Endometrial microvascular endothelial cells (primary cell): ENCODE data around the gene TTLL11. TPM values are rescaled to one million over a fixed set of nuclear protein-coding genes. Genes with fewer than 3 reads are reported as not detected.

Experiments used
- in situ Hi-C: cut with HindIII; loops from 2 replicates; pipeline ENCODE4 v1.10.0; 2017; ENCODE audit warnings: low sequenced_read_pairs, low pct_unique_long_range_greater_than_20kb; ENCODE audit errors: inconsistent ontology term
- total RNA-seq: library from RNA; depleted of rRNA; stranded (reverse); fragments of >200 nt; gene quantifications from one replicate; pipeline ENCODE4 v1.2.3, GENCODE V29; 2015; ENCODE audit errors: inconsistent ontology term

TTLL11 gene
- total RNA-seq, 1 donor from 2014 or later = 2.0 TPM

DNA sequence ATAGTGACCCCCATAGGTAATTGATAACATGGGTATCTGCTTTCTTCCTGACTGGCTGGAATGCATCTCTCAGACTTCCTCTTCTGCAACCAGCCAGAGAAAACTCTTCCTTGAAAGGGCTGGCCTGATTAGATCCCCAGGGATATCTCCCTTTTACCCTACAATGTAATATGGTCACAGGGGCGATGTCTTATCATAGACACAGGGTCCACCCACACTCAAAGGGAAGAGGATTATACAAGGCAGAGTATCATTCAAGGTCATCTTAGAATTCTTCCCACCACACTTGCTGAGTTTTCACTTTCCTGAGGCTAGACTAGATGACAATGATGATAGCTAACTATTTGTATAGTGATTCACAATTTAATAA, 33.2 kb downstream of the TTLL11 start:
- in situ Hi-C loops = no loop called here

DNA sequence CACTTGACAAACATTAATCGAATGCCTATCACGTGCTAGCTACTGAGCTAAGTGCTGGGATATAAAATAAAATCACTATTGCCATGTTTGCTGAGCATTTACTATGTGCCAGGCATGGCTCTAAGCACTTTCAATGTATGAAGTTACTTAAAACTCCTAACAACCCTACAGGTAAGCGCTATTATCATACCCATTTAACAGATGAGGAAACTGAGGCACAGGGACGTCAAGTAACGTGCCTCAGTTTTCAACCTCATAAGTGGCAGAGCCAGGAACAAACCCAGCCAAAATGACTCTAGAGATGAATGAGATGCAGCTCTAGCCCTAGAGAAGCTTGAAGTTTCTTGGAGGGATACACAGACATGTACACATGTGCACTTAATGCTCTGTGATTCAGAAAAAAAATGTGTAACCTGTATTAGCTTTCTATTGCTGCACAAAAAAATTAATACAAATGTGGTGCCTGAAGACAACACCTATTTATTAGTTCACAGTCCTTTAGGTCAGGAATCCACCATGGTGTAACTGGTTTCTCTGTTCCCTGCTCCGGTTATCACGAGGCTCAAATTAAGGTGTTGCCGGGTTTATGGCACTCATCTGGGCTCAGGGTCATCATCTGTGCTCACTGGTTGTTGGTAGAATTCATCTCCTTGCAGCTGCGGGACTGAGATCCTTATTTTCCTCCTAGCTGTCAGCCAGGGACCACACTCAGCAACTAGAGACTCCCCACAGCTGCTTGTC, 33.7 kb downstream of the TTLL11 start:
- in situ Hi-C loops = no loop called here

DNA sequence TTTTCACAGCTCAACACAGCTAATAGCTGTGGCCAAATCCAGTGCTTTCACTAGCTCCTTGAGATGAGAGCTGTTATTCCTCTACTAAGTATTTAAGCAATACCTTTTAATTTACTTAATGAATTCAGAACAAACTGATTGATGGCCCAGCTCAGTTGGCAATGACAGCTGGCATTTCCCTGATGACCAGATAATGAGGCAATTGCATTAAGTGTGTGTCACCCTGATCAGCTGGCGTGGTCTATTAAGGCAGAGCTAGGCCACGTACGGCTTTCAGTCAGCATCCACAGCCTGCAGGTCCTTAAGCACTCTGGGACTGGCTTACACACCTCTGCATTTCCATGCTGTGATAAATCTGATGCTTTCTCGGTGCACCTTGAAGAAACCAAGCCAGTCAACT, 34.4 kb downstream of the TTLL11 start:
- in situ Hi-C loops = no loop called here

DNA sequence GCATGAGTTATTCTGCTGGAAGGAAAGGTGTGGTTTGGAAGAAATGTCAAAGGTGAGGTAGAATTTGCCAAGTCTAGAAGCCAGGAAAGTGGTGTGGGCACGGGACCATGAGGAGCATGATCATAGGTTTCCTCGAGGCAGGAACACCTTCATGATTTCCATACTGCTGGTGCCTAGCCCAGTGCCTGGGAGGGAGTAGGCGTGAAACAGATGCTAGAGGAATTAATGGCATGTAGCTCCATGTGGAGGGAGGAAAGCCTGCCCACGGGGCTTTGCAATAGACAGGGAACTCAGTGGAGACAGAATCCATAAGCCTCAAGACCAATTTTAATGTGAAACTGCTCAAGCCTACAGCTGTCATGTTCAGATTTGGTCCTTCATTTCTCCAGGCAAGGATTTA, 35.1 kb downstream of the TTLL11 start:
- in situ Hi-C loops = no loop called here

DNA sequence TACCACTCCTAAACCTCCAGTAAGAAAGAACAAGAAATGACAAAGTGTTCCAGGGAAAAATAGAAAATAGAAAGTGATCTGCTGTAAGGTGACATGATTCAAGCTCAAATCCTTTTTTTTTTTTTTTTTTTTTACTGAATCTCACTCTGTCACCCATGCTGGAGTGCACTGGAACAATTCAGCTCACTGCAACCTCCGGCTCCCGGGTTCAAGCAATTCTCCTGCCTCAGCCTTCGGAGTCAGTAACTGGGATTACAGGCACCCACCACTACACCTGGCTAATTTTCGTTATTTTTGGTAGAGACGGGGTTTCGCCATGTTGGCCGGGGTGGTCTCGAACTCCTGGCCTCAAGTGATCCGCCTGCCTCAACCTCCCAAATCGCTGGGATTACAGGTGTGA, 35.9 kb downstream of the TTLL11 start:
- in situ Hi-C loops = no loop called here

DNA sequence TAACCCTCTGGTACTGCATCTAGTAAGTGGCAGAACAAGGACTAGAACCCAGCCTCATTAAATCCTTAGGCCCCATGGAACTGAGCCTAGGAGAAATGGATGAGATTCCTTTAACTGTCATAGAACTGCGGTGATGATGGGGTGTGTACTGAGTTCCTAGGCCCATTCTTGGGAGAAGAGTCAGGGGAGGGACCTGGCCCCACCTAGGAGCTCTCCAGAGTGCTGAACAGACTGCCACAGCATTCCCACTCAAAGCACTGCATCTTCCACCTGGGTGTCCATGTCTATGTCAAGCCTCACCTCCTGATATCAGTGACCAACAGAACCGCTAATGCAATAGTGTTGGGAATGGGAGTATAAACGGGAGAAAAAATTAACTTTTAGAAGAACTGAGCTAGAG, 36.6 kb downstream of the TTLL11 start:
- in situ Hi-C loops = no loop called here

DNA sequence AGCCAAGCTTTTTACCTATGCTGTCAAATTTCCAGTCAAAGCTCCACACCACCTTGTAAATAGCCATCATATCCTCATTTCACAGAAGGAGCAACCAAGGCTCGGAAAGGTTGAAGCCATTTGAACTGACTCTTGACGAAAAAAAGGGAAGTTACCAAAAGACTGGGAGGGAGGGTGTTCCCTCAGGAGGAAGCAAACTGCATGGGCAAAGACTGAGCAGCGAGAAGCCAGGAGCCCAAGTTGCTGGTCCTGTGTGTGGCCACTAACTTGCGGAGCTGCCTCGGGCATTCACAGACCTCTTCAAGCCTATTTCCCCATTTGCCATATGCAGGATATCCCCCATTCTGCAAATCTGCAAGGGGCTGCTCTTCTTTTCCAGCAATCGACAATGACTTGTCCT, 37.4 kb downstream of the TTLL11 start:
- in situ Hi-C loops = no loop called here

DNA sequence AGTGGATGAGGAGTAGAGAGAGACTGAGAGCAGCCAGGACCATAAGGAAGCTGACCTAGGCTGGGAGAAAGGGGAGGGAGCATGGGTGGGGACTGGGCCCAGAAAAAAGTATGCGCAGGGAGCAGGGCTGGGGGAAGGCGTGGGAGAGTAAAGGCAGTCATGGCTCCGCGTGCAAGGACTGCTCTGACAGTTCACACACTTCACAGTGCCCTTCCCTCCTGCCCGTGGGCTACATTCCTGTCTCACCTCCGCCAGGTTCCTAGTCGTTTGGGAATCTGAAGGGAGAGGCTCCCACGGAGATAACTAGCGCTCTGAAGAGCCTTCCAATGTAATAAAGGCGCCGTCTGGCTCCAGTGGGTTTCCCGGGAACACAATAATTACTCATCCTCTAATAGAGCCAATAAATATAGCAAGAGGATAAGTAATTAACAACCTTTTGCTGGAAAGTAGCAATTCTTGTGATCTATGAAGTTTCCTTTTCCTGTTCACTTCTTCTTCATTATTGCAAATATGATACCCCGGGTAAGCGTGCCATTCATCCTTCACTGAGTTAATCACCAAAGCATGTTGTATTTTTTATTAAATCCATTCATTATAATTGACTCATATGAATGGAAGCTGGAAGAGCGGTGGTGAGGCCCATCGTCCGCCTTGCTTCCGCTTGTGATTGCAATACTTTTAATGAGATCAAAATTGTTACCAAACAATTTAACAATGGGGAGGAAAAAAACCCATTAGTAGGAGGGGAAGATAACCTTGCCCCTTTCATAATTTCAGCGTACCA, 39.3 kb downstream of the TTLL11 start:
- in situ Hi-C loops = no loop called here

DNA sequence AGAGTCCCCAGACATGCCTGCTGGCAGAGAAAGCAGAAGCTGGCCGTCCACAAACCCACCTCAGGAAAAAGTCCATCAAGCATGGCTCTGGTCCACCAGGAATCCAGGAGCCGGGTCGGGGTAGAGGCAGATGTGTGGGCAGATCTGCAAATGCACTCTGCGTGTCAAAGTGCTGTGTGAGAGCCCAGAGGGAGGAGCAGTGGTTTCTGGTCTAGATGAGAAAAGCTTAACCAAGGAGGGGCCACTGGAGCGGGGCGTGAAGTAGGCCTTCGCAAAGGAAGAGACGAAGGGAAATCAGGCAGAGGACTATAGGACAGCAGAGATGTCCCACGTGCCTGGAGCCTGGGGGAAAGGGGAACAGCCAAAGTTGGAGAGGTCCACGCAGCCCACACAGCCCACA, 40.0 kb downstream of the TTLL11 start:
- in situ Hi-C loops = no loop called here

DNA sequence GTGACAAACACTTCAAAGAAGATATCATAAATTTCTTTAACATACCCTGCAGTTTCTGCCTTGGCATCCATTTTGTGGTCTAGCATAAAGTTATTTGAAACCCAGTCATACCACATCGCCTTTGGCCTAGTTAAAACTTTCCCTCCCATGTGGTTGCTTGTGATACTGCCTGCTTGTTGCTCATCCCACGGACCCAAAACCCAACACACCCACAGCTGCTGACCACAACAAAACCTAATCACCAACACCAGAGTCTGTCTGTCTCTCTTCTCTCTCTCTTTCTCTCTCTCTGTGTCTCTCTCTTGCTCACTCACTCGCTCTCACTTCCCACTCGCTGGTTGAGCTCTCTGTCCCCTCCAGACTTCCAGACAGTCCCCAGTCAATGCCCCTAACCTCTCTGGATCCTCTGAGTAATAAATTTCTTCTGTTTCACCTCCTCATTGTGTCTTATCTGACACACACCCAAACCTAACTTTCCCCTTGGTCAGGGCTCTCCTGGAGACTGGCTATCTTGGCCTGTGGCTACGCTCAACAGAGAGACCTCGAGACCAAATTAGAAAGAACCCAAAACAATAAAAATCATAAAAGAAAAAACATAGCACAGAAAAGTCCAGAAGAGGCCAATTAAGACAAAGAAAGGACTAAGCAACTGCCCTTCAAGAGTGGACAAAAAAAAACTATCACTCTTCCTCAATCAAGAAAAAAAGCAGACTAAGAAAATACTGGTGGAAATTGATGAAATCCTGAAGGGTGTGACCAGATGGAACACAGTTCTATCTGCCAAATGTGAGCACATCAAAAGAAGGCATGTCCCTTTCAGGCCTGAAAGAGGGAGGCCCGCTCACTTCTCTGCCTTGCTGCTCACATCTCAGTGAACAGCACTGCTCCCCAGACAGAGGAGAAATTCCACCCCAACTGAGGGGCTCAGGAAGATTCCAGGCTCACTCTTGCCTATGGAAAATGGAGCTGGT, 41.5 kb downstream of the TTLL11 start:
- in situ Hi-C loops = no loop called here

DNA sequence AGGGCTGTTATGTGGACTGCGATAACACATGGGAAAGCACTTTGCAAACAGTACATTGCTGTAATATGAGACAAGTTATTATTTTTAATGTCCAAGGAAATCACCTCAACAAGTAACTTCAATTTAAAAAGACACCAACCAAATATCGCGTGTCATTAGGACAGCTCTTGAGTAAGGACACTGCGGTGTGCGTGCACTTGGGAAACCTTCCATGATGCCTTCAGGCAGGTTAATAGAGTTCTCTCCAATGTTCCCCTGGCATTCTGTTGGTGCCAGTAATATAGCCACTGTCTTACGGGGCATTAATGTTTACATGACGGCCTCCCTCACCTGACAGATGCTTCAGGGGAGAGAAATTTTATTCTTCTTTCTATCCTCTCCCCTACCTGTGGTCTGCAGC, 42.9 kb downstream of the TTLL11 start:
- in situ Hi-C loops = no loop called here

DNA sequence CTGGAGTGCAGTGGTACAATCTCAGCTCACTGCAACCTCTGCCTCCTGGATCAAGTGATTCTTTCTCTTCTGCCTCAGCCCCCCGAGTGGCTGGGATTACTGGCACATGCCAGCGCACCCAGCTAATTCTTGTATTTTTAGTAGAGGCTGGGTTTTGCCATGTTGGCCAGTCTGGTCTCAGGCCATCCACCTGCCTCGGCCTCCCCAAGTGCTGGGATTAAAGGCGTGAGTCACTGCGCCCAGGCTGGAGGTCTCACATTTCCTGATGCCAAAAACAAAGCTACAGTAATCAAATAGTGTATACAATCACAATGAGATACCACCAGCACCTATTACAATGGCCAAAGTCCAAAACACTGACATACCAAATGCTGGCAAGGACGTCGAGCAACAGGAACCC, 51.1 kb downstream of the TTLL11 start:
- in situ Hi-C loops = no loop called here

DNA sequence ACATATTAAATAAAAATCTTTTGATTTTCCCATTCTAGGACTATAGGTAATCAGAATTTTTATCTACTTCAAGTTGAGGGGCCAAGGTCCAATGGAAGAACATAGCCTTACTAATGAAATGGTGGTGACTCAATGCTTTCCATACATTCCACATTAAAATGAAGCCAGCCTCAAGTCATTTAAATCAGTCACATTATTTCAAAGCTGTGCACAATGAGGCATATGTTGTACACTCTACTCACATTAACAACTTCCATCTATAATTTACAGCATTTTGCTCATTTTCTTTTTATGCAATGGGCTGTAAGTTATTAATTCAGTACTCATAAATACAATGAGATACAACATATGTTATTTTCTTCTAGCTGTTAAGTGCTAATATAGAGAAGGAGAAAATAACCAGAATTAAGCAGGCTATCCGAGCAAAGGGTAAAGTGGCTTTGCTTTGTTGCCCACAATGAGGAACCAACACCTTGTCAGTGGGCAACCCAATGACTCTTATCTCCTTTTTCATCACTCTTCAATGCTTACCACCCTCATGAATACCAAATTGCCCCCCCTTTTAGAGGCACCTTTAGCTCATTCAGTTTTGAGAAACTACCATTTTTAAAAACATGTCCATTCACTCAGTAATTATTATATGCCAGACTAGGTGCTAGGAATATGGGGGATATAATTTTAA, 52.4 kb downstream of the TTLL11 start:
- in situ Hi-C loops = no loop called here

DNA sequence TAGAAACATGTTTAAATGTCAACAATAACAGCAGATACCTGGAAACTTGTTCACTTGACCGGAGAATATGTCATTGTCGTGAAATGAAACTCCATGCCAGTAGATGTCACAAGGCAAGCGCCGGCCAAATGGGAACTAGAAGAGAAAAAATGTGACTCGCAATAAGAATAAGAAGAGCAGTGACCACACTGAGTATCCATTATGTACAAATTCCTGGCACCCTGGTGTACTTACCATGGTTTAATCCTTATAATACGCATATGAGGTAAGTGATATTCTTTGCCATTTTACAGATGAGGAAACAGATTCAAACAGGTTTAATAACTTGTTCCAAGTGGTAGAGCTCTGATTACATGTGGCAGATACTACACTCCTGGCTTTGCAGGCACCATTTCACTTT, 53.9 kb downstream of the TTLL11 start:
- in situ Hi-C loops = no loop called here

DNA sequence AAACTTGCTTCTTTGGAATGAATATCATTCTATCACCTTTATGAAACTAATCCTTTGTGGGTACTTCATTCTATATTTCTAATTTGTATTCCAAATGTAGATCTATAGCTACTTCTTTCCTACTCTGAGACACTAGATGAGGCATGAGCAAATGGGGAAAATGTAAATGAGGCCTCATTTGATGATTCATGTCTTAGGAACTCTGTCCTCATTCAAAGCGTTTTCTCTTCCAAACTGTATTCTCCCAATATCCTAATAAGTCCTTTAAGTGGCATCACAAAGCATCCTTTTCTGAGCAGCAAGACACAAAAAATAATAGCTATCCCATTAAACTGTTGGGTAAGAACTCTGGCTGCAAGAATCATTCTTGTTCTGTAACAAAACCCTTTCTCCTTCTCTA, 56.1 kb downstream of the TTLL11 start:
- in situ Hi-C loops = no loop called here

DNA sequence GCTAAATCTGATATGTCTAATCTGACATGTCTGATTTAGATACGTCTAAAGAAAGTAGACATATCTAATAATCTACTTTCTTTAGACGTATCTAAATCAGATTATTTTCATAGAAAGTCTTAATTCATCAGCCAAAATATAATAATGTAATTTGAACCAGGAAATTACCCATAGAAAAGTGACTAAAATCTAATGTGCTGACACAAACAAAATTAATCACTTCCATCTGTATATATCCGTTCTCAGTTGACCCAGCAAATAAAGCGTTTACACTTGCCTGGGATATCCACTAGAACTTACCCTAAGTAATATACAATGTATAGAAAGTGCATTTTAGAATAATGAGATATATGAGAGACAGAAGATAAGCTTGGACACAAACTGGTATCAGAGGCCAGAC, 56.7 kb downstream of the TTLL11 start:
- in situ Hi-C loops = no loop called here

DNA sequence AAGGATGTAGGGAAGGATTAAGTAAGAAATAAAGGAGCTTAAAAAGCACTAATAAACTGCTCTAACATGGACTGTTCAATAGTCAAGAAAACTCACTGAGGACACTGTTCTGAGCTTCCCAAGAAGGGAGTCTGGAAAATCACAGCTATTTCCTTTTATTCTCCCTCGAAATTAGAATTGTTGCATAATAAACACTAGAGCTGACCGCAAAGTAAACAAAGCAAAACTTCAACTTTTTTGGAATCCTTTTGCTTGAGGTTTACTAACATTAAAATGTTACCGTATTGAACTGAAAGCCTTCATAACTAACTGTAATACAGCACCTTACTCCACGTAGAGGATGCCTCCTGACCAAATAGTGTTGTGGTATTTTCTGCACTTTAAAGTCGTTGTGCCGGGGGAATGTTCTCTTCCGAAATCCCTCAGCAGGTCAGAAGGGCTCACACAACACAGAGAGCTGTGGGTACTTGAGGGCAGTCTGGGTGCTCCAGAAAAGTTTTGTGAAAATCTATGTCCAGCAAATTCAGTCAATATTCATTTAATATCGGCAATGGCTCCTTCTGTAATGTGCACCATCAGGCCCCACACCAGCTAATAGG, 59.2 kb downstream of the TTLL11 start:
- in situ Hi-C loops = no loop called here

DNA sequence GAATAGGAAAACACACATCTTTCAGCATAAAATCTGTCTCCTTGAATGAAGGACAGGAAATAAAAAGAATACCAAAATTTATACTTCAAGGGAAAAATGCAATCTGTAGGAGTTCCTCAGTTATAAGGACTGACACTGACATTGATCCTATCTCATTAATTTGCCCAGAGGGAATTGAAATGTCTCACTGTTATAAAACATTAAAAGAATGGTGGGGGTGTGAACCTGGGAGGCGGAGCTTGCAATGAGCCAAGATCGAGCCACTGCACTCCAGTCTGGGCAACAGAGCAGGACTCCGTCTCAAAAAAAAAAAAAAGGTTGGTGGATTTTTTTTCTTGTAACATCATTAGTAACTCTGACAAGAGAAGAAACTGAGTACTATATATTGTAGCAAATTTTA, 60.8 kb downstream of the TTLL11 start:
- in situ Hi-C loops = no loop called here

DNA sequence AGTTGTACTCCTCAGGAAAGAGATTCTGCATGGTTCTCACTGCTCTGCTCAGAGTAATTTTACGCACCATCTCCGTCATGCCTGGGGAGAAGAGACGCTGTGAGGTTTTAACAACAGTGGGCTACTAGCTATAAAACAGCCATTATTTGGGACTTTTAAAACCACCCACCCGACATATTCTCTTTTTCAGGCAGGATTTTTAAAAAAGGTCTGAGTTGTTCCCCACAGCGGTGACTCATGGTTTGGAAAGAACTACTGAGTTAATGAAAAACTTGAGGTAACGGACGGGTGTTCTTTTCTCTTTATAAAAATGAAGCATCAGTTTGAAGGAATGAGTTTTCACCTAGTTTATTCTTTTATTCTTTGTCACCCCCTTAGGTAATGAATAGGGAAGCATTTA, 61.3 kb downstream of the TTLL11 start:
- in situ Hi-C loops = no loop called here
